CD8-positive, alpha-beta memory T cell (primary cell): Measurements from ENCODE around the gene CNNM2. TPM values are rescaled to one million over a fixed set of nuclear protein-coding genes. Genes with fewer than 3 reads are reported as not detected.
A peak's percentile ranks its signal among the peaks of the same experiment; 100 is the strongest.
"Not testable (repeated sequence)": the region's sequence is repeated elsewhere in the genome, so short reads cannot be mapped to it uniquely, and the experiment has no call there.

Source experiments
- CTCF ChIA-PET: fragments of 350-600 bp; sonication (Branson Sonifier 250); formaldehyde crosslinking; loops from one replicate; lab custom pipeline; 2021; ENCODE audit warnings: antibody characterized with exemption; lab: Charles Lee
- POLR2A ChIA-PET: fragments of 350-600 bp; sonication (Branson Sonifier 250); formaldehyde crosslinking; loops from one replicate; lab custom pipeline; 2021; ENCODE audit warnings: antibody characterized with exemption; lab: Charles Lee
- DNase-seq, 5 donors: peaks; one replicate each; pipeline versions ENCODE4 v3.0.0 to v3.0.0-alpha.2; 2020 to 2022; ENCODE audit warnings: mixed read lengths in 1 of 5
- H3K27ac ChIP-seq: one replicate; pipeline ENCODE4 v1.7.0; 2013; ENCODE audit warnings: low read depth, mild to moderate bottlenecking, low read length, moderate library complexity
- H3K27me3 ChIP-seq: 2 replicates; pipeline ENCODE4 v1.7.0; 2013; ENCODE audit warnings: low read length, mild to moderate bottlenecking; ENCODE audit not compliant: insufficient read depth, poor library complexity, severe bottlenecking
- H3K36me3 ChIP-seq: 2 replicates; pipeline ENCODE4 v1.7.0; 2013; ENCODE audit warnings: mild to moderate bottlenecking, low read length, moderate library complexity; ENCODE audit not compliant: insufficient read depth
- H3K4me1 ChIP-seq: 2 replicates; pipeline ENCODE4 v1.7.0; 2013; ENCODE audit warnings: mild to moderate bottlenecking, low read length, moderate library complexity; ENCODE audit not compliant: insufficient read depth
- H3K4me3 ChIP-seq: 2 replicates; pipeline ENCODE4 v1.7.0; 2013; ENCODE audit warnings: mild to moderate bottlenecking, low read length
- H3K9me3 ChIP-seq: 2 replicates; pipeline ENCODE4 v1.7.0; 2013; ENCODE audit warnings: mild to moderate bottlenecking, low read length
- H3K27ac Mint-ChIP-seq, 8 donors: one replicate each; pipeline ENCODE4 v1.8.0; 2020 to 2021; ENCODE audit warnings: mixed read lengths in 8 of 8, mild to moderate bottlenecking in 6 of 8, inconsistent platforms in 3 of 8, moderate library complexity in 3 of 8
- H3K27me3 Mint-ChIP-seq, 2 donors: one replicate each; pipeline ENCODE4 v1.8.0; 2020 to 2021; ENCODE audit warnings: mixed read lengths in 2 of 2, mild to moderate bottlenecking in 1 of 2, moderate library complexity in 1 of 2
- H3K36me3 Mint-ChIP-seq, 3 donors: one replicate each; pipeline ENCODE4 v1.8.0; 2020 to 2021; ENCODE audit warnings: mixed read lengths in 3 of 3, inconsistent platforms in 1 of 3, mild to moderate bottlenecking in 1 of 3
- H3K4me1 Mint-ChIP-seq, 3 donors: one replicate each; pipeline ENCODE4 v1.8.0; 2020 to 2021; ENCODE audit warnings: mixed read lengths in 3 of 3, inconsistent platforms in 1 of 3, mild to moderate bottlenecking in 1 of 3
- H3K4me3 Mint-ChIP-seq, 7 donors: one replicate each; pipeline ENCODE4 v1.8.0; 2020 to 2021; ENCODE audit warnings: mixed read lengths in 7 of 7, mild to moderate bottlenecking in 6 of 7, moderate library complexity in 4 of 7, inconsistent platforms in 2 of 7
- H3K9me3 Mint-ChIP-seq, 5 donors: one replicate each; pipeline ENCODE4 v1.8.0; 2020 to 2022; ENCODE audit warnings: mixed read lengths in 5 of 5, mild to moderate bottlenecking in 3 of 5, moderate library complexity in 2 of 5, inconsistent platforms in 1 of 5
- polyA plus RNA-seq: library from polyadenylated mRNA; unstranded; fragments of 300-500 nt; fragmentation: Illumina TruSeq; gene quantifications from one replicate; pipeline ENCODE4 v1.2.3, GENCODE V29; 2021
- total RNA-seq, 2 experiments: library from RNA; stranded (reverse); gene quantifications; one replicate each; pipeline ENCODE4 v1.2.3, GENCODE V29; 2021

The CNNM2 gene
- total and polyA plus RNA-seq, 3 experiments from 2014 or later, result 5.0 to 6.2 (median 6.1) TPM

GRCh38 chr10:102962951-102963755 lies 45.1 kb downstream of the CNNM2 start:
- no peaks in the 10 kb centered on the region for H3K36me3 ChIP-seq
- H3K27me3 ChIP-seq, result no peaks in the 10 kb centered on the region
- Mint-ChIP-seq H3K27ac (no peak overlapping the region), H3K4me3 (no peak overlapping the region), H3K27me3 (no peaks in the 10 kb centered on the region), H3K4me1 (no peaks in the 10 kb centered on the region), H3K9me3 (no peaks in the 10 kb centered on the region), H3K36me3 (peaks cover 0 to 4% (median 2%) of the 10 kb centered on the region in 3 donors)
- no peaks in the 10 kb centered on the region for H3K9me3 ChIP-seq
- no peak for DNase-seq
- ChIA-PET CTCF (no interaction called here), POLR2A (no interaction called here)
- no peaks in the 10 kb centered on the region for H3K4me1 ChIP-seq
- no peak overlapping the region for H3K4me3 ChIP-seq
- H3K27ac ChIP-seq, result no peak overlapping the region

GRCh38 chr10:102963756-102964025 lies 45.6 kb downstream of the CNNM2 start:
- no peak overlapping the region for H3K4me3 Mint-ChIP-seq
- no peaks in the 10 kb centered on the region for H3K4me1 ChIP-seq
- H3K9me3 ChIP-seq, result no peaks in the 10 kb centered on the region
- H3K27me3 ChIP-seq, result no peaks in the 10 kb centered on the region
- peaks cover 0 to 4% (median 2%) of the 10 kb centered on the region in 3 donors for H3K36me3 Mint-ChIP-seq
- H3K4me3 ChIP-seq, result no peak overlapping the region
- no peak overlapping the region for H3K27ac Mint-ChIP-seq
- no peaks in the 10 kb centered on the region for H3K4me1 Mint-ChIP-seq
- ChIA-PET CTCF (no interaction called here), POLR2A (no interaction called here)
- H3K9me3 Mint-ChIP-seq, result no peaks in the 10 kb centered on the region
- no peak for DNase-seq
- no peaks in the 10 kb centered on the region for H3K27me3 Mint-ChIP-seq
- H3K36me3 ChIP-seq, result no peaks in the 10 kb centered on the region
- H3K27ac ChIP-seq, result no peak overlapping the region

GRCh38 chr10:102964064-102964463 lies 46.0 kb downstream of the CNNM2 start:
- H3K4me3 ChIP-seq, H3K36me3 Mint-ChIP-seq, POLR2A ChIA-PET, H3K4me1 Mint-ChIP-seq, H3K36me3 ChIP-seq, DNase-seq, H3K27me3 ChIP-seq, CTCF ChIA-PET, H3K4me3 Mint-ChIP-seq, H3K4me1 ChIP-seq, H3K9me3 ChIP-seq, H3K27ac ChIP-seq, H3K9me3 Mint-ChIP-seq, H3K27me3 Mint-ChIP-seq: not testable (repeated sequence)
- H3K27ac Mint-ChIP-seq, result peak overlapping the region in 1 of 8 donors; percentile 76

- Histone ChIP-seq H3K27ac (no peak overlapping the region), H3K4me3 (no peak overlapping the region), H3K27me3 (no peaks in the 10 kb centered on the region), H3K36me3 (no peaks in the 10 kb centered on the region), H3K4me1 (no peaks in the 10 kb centered on the region), H3K9me3 (no peaks in the 10 kb centered on the region)
- H3K27me3 Mint-ChIP-seq, result no peaks in the 10 kb centered on the region
- ChIA-PET CTCF (no interaction called here), POLR2A (no interaction called here)
- peaks cover 0 to 4% (median 2%) of the 10 kb centered on the region in 3 donors for H3K36me3 Mint-ChIP-seq
- H3K4me1 Mint-ChIP-seq, result no peaks in the 10 kb centered on the region
- no peak overlapping the region for H3K4me3 Mint-ChIP-seq
- no peaks in the 10 kb centered on the region for H3K9me3 Mint-ChIP-seq
- no peak overlapping the region for H3K27ac Mint-ChIP-seq
- DNase-seq, result no peak
Observed at GRCh38 chr10:102964713-102965112, 46.6 kb downstream of the CNNM2 start.

- Histone ChIP-seq H3K27me3 (no peaks in the 10 kb centered on the region), H3K4me3 (no peak overlapping the region), H3K9me3 (no peaks in the 10 kb centered on the region), H3K4me1 (no peaks in the 10 kb centered on the region), H3K27ac (no peak overlapping the region), H3K36me3 (no peaks in the 10 kb centered on the region)
- no peaks in the 10 kb centered on the region for H3K9me3 Mint-ChIP-seq
- CTCF ChIA-PET, result no interaction called here
- POLR2A ChIA-PET, result no interaction called here
- H3K36me3 Mint-ChIP-seq, result peaks cover 0 to 4% (median 2%) of the 10 kb centered on the region in 3 donors
- H3K27ac Mint-ChIP-seq, result no peak overlapping the region
- H3K4me3 Mint-ChIP-seq, result no peak overlapping the region
- no peaks in the 10 kb centered on the region for H3K4me1 Mint-ChIP-seq
- no peaks in the 10 kb centered on the region for H3K27me3 Mint-ChIP-seq
- no peak for DNase-seq
Observed at GRCh38 chr10:102965311-102965851, 47.3 kb downstream of the CNNM2 start.

GRCh38 chr10:102967123-102967522 lies 49.0 kb downstream of the CNNM2 start:
- Histone ChIP-seq H3K4me3 (no peak overlapping the region), H3K36me3 (no peaks in the 10 kb centered on the region), H3K9me3 (no peaks in the 10 kb centered on the region), H3K27me3 (no peaks in the 10 kb centered on the region), H3K4me1 (no peaks in the 10 kb centered on the region), H3K27ac (no peak overlapping the region)
- H3K4me1 Mint-ChIP-seq, result peaks cover 0 to 6% (median 0%) of the 10 kb centered on the region in 3 donors
- no peaks in the 10 kb centered on the region for H3K9me3 Mint-ChIP-seq
- POLR2A ChIA-PET, result interaction anchor here (0.5 kb wide), 1 partner anchor 13 kb away, joined by 4 read pairs; no protein-coding TSS in a partner anchor
- no peak for DNase-seq
- no peak overlapping the region for H3K27ac Mint-ChIP-seq
- CTCF ChIA-PET, result no interaction called here
- no peaks in the 10 kb centered on the region for H3K27me3 Mint-ChIP-seq
- peaks cover 0 to 4% (median 2%) of the 10 kb centered on the region in 3 donors for H3K36me3 Mint-ChIP-seq
- H3K4me3 Mint-ChIP-seq, result no peak overlapping the region

GRCh38 chr10:102970562-102971340 lies 52.7 kb downstream of the CNNM2 start:
- ChIA-PET POLR2A (interaction anchor here (0.8 kb wide), 1 partner anchor 485 kb away, joined by 3 read pairs; no protein-coding TSS in a partner anchor), CTCF (no interaction called here)
- no peak for DNase-seq
- peaks cover 8 to 19% (median 14%) of the 10 kb centered on the region in 3 donors for H3K4me1 Mint-ChIP-seq
- H3K27me3 Mint-ChIP-seq, result no peaks in the 10 kb centered on the region
- Histone ChIP-seq H3K4me1 (no peaks in the 10 kb centered on the region), H3K27ac (no peak overlapping the region), H3K36me3 (no peaks in the 10 kb centered on the region), H3K9me3 (no peaks in the 10 kb centered on the region), H3K27me3 (no peaks in the 10 kb centered on the region), H3K4me3 (no peak overlapping the region)
- peaks cover 0 to 1% (median 0%) of the 10 kb centered on the region in 3 donors for H3K36me3 Mint-ChIP-seq
- H3K27ac Mint-ChIP-seq, result peak overlapping the region in 1 of 8 donors; percentile 47
- no peaks in the 10 kb centered on the region for H3K9me3 Mint-ChIP-seq
- no peak overlapping the region for H3K4me3 Mint-ChIP-seq
